CD4-positive, alpha-beta T cell treated with Interleukin-4 for 4 hours (primary cell): ENCODE data around the gene WNK2.

Experiments used
- DNase-seq: peaks from one replicate; pipeline ENCODE4 v3.0.0-alpha.2; 2020

The WNK2 gene

DNA sequence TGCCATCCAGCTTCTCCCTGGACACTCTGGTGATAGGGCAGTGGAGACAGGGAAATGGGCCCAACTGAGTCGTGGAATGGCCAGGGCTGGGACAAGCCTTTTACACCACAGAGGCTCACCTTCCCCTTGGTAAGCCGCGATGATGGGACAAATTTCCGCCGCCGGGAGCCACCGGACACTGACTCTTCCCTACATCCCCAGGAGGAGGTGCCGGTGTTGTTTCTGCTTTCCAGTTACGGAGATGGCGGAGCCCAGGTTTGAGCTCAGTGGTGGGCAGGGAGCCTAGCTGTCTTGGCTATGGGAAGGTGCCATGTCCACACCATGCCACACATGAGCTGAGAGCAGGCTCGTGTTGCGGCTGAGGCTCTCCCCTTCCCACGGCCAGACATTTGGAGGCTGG lies 19.9 kb upstream of the WNK2 start:
- no peak for DNase-seq

DNA sequence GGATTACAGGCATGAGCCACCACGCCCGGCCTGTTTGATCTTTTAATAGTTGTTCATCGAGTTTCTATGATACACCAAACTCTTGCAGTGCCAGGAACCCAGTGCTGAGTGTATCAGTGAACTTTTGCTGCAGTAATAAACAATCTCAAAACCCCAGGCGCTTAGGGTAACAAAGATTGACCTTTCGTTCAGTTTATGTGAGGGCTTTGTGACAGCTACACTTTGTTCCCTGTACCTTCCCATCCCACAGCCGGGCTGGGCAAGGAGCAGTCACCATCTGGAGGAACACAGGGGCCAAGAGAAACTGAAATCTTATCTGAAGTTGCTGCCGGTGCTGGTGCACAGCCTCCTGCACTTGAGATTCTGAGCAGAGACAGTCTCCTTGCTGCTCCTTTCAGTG lies 17.2 kb upstream of the WNK2 start:
- no peak for DNase-seq

DNA sequence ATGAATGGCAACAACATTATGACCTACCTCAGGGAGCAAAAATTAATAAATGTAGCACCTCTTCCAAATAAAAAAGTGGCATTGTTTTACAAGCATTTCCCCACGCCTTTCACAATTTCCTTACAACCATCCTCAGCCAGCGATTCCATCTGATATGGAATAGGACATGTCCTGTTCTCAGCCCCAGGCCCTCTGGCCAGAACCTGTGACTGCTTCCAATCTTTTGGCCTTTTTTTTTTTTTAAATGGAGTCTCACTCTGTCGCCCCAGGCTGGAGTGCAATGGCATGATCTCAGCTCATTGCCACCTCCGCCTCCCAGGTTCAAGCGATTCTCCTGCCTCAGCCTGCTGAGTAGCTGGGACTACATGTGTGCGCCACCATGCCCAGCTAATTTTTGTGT lies 16.8 kb upstream of the WNK2 start:
- DNase-seq: no peak

DNA sequence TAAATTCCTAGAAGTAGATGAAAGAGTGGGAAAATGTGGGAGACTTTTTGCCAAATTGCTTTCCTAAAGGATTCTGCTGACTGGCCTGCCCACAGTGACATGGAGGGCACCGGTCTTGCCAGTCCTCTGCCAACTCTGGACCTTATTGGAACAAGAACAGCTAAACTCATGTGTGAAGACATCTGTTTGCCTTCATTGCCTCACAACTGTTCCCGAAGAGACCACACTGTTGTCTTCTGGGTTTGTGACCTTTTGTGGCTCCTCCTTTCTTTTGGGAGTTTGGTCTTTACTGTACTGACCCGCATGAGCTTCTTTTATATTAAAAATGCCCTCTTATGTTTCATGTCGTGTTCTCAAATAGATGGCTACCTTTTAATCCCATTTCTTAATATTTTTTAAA lies 16.1 kb upstream of the WNK2 start:
- no peak for DNase-seq

DNA sequence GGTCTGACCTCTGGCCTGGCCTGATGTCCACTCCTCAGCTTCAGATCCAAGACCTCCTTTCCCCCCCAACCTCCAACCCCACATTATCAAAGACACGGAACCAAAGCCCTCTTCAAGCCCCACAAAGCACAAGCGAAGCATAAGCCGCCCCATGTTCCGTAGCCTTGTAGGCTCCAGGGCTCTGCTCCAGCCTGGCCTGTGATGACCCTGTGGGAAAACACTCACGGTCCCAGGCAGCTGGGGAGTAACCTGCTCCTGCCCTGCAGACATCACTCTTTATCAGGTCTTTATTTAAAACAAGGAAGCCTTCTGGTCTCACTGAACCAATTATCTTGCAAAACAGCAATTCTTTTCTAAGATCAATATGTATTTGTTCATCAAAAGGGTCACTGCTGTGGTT lies 15.4 kb upstream of the WNK2 start:
- DNase-seq: no peak

DNA sequence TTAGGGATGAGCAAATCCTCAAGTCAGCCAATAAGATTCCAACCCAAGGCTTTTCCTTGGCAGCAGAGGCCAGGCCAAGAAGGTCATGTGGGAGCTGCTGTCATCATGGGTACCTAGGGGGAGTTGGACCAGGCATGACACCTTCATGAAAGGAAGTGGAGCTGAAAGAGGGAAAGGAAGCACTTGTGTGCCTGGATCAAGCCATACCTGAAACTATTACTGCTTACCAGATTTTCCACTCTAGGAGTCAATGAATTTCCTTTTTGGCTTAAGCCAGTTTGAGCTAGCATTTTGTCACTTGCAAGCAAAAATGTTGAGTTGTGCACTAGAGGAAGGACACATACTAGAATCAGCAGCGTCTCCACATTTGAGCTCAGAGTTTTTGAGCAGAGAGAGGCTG lies 14.5 kb upstream of the WNK2 start:
- DNase-seq: no peak

DNA sequence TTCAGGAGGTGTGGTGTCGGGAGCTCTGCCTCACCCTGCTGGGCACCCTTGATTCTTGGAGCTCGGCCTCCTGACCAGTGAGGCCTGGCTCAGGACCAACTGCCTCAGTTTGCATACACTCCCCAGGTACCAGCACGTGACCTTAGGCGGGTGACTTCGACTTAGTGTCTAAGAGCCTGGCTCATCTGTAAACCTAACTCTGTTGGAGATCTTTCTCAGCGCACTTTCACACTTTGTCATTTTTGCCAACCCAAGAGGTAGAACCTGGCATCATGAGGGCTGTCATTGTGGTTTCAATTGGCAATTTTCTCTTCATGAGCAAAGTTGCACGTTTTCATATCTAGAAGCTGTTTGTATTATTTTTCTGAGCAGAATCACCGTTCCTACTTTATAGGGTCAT lies 13.4 kb upstream of the WNK2 start:
- no peak for DNase-seq

DNA sequence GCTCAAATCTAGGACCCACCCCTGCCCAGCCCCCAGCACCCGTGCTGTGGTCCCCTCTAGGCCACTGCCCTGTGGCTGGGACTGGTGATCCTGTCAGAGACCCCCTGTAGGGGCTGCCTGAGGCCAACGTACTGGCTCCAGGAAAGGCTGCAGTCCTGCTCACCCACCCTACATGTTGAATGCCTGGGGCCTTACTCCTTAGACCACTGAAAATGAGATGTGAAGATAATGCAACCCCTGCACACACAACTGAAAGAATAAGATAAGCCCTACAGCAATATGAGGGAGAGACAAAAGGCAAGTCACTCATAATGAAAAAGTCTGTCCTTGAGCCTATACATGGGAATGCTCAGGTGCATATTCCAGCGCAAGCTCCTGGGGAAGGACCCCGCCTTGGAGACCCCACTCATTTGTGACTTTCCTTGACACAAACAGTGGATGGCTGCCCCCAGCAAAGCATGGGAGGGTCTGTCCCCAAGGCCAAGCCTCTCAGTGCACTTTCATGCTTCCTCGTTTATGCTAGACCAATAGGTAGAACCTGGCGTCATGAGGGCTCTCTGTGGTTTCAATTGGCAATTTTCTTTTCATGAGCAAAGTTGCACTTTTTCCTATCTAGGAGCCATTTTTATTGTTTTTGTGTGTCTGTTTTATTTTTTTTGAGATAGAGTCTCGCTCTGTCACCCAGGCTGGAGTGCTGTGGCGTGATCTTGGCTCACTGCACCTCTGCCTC lies 12.5 kb upstream of the WNK2 start:
- no peak for DNase-seq

DNA sequence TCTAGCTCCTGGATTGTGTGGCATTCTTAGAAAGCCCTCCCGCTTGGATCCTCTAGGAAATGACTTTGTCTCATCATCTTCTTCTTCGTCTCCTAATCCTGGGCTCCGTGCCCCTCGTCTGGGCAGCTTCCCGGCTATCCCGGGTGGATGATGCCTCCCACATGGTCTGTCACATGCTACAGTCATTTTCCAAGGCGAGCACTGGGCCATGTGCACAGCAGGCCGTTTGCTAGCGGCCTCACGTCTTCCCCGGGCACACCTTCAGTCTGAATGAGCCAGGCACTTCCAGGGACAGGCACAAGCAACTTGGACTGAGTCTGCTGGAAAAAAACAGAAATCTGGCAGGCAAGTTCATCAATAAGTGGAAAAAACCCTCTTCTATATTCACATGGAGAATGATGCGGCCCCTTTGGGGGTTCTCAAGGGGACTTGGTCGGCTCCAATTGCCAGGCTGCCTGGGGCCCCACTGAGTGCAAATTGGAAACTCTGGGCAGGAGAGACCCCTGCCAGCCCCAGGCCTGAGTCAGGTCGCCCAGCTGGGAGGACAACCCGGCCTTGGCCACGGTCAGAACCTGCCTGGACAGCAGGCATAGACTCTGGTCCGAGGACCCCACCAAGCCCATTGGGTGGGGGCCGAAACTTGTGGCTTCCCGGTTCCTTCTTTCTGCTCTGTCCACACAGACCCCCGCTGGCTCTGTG lies 11.1 kb upstream of the WNK2 start:
- no peak for DNase-seq

DNA sequence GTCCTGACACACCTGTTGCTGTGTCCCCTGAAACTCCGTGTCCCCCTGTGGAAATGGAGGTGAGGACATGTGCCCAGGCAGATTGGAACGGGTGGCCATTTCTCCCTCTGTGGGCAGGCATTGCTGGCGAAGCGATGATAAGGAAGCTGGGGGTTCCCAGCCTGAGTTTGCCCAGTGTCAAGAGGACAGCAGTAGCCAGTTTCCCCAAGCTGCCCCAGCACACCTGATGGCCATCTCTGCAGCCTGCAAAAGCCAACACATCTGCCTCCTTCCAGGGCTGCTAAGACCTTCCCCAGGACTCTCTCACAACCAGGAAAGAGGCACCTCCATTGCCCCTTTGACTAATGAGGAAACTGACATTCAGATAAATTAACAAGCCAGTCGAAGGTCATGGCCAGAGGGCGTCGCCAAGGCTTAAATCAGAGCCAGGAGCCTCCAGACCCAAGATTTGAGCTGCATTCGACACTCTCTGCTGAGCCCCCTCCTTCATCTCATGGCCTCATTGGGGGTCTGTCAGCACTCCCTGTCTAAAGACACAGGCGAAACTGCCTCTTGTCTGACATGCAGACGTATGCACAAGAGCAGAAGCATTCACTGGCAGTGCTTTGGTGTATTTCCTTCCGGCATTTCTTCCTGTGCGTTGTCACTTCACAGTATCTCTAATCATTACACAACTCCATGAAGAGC lies 10.4 kb upstream of the WNK2 start:
- no peak for DNase-seq

DNA sequence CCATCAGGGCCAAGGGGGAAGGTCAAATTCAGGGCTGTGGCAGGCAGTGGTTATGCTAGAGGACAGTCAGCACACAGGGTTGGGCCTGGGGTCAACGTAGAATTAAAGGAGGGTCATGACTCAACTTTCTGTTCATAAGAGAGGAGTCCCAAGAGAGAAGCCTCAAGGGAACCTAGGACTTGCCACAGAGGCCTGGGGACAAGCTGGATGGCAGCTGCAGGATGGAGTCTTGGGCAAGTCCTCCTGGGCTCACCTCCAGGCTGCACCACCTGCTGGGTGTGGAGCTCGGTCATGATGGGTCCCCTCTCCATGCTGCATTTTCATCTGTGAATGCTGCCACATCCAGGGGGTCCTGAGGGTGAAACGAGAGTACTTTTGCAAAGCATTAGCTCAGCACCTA lies 9.0 kb upstream of the WNK2 start:
- DNase-seq: no peak

DNA sequence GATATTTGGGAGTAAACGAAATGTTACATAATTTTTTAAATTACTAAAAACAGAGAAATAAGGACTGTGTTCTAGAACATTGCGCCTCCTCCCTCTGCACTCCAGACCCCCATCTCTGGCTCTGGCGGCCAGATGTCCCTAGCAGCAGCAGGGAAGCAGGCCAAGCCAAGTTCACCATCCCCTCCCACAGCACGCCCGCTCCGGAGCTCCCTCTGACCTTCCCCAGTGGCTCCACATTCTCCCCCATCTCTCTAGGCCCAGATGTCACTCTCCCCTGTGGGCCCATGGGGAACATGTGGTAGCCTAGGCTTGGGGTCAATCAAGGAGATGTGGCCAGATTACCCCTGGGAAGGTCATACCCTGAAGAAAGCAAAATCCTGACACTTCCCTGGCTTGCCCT lies 6.3 kb upstream of the WNK2 start:
- DNase-seq: no peak

DNA sequence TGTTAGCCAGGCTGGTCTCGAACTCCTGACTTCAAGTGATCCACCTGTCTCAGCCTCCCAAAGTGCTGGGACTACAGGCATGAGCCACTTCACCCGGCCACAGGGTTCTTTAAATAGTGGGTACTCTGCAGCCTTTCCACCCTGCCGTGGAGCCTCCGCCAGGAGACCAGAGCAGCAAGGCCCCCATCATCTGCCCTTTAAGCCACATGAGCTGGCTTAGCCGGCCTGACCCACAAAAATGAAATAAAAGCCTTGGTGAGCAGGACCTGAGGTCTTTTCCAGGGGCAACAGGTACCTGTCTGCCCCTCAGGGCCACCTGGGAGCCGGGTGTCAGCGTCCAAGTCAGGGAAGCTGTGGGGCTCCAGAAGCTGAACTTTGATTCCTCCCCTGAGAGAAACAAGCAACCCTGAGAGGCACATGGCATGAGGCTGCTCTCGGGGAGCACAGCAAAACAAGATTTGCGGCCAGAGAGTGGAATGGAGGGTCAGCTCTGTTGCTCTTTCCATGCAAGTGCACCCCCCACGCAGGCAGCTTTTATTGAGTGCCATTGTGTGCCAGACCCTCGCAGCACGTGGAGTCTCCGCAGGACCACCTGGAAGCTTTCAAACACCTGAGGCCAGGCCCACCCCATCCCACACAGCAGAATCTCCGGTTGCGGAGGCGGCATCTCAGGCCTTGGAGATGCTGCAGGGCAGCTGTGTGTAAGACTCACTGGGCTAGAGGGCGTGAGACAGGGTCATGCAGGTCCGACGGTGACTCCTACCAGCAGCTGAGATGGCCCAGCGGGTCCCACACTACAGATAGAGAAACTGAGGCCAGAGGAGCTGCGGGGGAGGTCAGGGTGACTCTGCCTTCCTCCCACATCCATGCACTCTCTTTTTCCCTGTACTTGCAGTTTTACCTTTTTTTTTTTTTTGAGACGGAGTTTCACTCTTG lies 4.8 kb upstream of the WNK2 start:
- DNase-seq: no peak

DNA sequence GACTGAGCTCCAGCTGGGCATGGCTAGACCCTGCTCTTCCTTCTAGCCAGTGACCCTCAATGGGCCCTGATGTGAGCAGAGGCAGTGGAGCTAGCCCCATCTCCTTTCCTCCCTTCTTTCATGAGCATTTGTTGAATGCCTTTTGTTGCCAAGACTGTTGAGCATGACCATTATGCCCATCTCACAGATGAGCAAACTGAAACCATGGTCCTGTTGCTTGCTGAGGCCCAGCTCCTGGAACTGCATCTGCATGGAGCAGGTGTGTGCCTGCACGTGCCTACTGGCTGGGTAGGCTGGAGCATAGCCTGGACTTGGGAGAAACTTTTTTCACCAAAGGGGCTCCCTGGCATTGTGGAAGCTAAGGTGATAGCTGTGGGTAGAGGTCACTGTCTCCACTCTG lies 3.0 kb upstream of the WNK2 start:
- DNase-seq: no peak

DNA sequence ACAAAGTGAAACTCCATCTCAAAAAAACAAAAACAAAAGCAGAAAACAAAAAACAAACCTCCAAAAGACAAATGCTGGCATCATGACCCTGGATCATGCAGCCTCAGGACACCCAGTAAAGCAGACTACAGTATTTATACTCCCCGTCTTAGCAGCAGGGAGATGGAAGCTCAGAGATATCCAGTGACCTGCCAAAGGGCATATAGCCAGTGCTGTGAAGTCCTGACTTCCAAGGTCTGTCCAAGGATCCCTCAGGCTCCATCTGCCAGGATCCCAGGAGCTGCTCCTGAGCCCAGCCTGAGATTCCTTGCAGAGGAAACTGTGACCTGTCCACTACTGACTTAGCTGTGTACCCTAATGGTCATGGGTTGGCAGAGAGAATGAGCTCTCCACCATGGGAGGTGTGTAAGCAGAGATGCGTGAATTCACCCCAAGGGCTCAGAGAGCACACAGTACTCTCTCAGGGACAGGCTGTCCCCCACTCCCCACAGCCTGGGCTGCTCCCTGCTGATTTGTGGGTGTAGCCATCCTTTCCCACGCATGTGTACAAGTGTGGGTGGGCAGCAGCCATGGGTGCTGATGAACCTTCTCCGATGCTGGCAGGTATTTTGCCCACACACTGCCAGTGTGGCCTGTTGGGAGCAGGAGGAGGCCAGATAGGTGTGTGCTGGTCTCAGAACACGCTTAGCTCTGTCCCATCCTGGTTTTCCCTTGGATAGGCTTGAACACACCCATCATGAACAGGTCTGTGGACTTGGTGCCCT lies 2.1 kb upstream of the WNK2 start:
- DNase-seq: no peak

DNA sequence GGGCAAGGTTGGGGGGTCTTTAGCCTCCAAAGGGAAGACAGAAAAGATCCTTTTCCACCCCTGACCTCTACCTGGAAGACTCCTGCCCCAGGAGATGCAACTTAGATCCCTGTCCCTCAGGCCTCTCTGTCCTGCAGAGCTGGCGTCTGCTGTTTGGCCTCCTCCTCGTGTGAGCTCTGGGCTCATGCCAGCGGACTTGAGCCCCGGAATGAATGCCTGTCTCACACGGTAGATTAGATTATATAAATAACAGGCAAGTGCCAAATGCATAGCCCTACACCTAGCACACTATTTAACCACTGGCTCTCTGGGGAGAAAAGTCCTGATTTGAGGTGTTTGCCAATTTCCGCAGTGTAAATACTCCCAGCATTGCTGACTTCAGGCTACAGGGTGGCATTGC lies 1.4 kb upstream of the WNK2 start:
- no peak for DNase-seq

DNA sequence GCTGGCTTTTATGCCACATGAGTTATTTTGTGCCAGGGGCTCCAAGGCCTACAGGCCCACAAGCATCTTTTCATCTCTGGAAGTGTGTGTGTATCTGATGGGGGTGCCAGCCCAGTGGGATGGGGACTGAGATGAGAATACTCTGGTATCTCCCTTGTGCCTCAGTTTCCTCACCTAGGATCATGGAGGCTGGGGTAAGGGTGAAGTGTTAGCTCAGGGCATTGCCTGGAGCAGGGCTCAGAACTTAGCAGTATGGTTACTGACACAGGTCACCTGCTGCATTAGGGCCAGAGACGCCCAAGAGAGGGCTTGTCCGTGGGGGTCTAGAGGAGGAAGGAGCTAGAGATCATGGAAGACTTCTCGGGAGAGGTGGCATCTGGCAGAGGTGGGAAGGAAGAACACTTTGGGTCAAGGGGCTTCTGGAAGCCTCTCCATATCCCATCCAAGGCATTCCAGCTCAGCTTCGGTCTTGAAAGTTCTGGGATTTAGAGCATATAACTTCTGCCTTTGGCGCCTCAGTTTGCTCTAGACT lies 742 bp upstream of the WNK2 start:
- DNase-seq: no peak

DNA sequence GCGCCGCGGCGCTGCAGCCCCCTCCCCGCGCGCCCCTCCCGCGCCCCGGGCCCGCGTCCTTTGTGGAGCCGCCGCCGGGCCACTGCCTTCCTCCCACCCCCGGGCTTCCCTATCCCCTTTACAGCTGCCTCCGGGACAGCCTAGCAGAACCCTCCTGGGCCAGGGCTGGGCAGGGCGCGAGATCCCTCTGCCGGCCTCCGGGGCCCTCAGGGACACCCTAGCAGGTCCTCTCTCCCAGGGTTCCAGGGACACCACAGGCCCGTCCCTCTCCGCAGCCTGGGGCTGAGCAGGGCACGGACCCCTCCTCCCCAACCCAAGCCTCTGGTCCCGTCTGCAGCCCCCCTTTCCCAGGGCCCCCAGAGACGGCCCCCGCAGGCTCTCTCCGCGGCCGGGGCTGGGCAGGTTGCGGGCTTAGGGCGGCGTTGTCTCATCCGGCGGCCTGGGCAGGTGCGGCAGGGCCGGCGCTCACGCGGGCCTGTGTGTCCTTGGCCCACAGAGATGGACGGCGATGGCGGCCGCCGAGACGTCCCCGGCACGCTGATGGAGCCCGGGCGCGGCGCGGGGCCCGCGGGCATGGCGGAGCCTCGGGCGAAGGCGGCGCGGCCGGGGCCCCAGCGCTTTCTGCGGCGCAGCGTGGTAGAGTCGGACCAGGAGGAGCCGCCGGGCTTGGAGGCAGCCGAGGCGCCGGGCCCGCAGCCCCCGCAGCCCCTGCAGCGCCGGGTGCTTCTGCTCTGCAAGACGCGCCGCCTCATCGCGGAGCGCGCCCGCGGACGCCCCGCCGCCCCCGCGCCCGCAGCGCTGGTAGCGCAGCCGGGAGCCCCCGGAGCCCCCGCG lies 710 bp downstream of the WNK2 start:
- no peak for DNase-seq

DNA sequence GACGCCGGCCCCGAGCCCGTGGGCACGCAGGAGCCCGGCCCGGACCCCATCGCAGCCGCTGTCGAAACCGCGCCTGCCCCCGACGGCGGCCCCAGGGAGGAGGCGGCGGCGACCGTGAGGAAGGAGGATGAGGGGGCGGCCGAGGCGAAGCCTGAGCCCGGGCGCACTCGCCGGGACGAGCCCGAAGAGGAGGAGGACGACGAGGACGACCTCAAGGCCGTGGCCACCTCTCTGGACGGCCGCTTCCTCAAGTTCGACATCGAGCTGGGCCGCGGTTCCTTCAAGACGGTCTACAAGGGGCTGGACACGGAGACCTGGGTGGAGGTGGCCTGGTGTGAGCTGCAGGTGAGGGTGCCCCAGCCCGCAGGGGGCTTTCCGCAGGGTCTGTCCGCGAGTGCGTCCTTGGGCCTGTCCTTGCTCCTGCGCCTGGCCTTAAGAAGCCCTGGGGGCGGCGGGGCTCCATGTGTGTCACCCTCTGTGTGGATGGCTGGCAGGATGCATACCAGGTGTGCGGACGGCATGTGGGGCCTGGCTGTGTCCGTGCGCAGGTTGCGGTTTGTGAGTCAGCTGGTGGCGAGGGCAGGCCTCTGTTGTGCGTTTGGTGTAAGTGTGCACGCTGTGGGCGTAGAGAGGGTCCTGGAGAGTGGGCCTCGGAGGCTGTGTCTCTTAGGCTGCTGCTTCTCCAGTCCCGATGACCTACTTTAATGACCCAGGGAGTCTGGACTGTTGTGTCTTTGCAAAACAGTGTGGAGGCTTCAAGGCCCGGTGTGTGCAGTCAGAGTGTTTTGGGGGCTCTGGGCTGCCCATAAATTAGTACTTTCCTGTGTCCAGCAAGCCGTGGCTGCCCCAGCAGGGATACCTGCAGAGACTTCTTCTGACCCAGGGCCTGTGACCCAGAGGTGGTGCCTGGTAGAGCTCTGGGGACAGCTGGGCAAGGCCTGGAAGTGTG lies 1.6 kb downstream of the WNK2 start:
- no peak for DNase-seq
